NCI-H1048 (cell line): ENCODE results near the gene CNOT9.

Experiments used
- DNase-seq: peaks from one replicate; lab custom pipeline; 2025; lab: John Stamatoyannopoulos, UW

Gene CNOT9

DNA sequence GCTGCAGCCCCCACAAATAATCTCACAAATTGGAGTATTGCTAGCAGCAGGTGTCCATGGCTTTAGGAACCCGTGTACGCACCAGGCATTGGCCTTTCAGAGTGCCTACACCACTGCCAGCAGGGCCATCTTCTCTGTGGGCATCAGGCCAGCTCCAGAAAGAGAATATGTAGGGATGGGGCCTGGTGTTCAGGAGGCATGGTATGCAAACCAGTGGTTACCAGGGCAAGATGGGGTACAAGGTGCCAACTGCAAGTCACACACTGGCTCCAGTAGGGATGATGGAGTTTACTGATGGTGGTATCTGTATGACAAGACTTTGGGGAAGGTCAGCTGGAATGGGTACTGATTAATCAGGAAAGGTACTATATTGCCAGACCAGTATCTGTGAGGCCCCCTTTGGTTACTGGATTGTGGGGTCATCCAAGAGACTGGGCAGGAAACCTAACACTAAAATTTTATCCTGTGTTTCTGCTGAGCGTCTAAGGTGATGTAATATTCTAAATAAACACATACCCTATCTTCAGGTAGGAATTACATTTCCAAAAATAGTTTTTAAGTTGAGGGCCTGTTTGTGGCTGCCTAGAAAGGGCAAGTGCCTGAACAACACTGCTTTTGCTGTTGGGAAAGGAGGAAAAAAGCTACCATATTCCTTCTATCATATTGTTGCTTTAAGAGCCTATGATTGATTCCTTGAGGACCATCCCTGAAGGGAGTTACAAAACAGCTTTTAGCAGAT is 9.0 kb downstream of the CNOT9 start:
- DNase-seq, result no peak

- DNase-seq, result no peak
Observed at GRCh38 chr2:218578272-218578877, 9.7 kb downstream of the CNOT9 start.

GRCh38 chr2:218582076-218582475 is 13.4 kb downstream of the CNOT9 start:
- DNase-seq, result no peak

- DNase-seq, result no peak
Observed at GRCh38 chr2:218583983-218584850, 15.6 kb downstream of the CNOT9 start.

GRCh38 chr2:218585541-218585940 is 16.9 kb downstream of the CNOT9 start:
- DNase-seq, result no peak

- DNase-seq, result no peak
Observed at GRCh38 chr2:218605432-218605831, 36.8 kb downstream of the CNOT9 start.

GRCh38 chr2:218607436-218608115 is 38.9 kb downstream of the CNOT9 start, which contains the start of gene PLCD4:
Gene PLCD4, plus strand, starts transcription at chr2:218607899. Its CDS starts 7,841 bp downstream, at chr2:218615740.
- no peak for DNase-seq

GRCh38 chr2:218615868-218616315 is 47.3 kb downstream of the CNOT9 start:
- no peak for DNase-seq

- no peak for DNase-seq
Observed at GRCh38 chr2:218618102-218618860, 49.6 kb downstream of the CNOT9 start.

DNA sequence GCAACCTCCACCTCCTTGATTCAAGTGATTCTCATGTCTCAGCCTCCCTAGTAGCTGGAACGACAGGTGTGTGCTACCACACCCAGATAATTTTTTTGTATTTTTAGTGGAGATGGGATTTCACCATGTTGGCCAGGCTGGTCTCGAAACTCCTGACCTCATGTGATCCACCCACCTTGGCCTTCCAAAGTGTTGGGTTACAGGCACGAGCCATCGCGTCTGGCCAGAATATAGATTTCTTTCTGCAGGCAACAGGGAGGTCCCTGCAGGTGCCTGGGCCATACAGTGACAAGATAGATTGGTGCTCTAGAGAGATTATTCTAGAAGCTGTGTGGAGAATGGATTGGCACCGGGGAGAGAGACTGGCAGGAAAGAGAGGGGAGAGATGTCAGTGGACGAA is 52.4 kb downstream of the CNOT9 start:
- DNase-seq, result no peak

GRCh38 chr2:218622606-218623365 is 54.1 kb downstream of the CNOT9 start:
- no peak for DNase-seq

GRCh38 chr2:218623366-218623705 is 54.7 kb downstream of the CNOT9 start:
- DNase-seq, result no peak

DNA sequence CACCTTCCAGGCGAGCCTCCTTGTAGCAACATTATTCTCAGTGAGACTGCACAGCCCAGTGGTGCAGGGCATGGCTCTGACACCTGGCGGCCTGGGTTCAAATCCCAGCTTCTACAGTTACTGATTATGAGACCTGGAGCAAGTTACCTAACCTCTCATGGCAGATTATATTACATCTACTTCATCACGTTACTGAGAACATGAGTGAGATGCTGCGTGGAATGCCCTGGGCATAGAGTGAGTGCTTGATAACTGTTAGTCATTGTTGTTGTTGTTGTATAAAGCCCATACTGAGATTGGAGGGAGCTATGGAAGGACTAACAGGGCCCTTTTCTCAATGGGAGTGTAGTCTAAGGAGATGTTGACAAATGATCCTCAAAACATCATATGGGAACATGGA is 57.7 kb downstream of the CNOT9 start:
- no peak for DNase-seq

GRCh38 chr2:218627939-218628338 is 59.3 kb downstream of the CNOT9 start:
- no peak for DNase-seq

DNA sequence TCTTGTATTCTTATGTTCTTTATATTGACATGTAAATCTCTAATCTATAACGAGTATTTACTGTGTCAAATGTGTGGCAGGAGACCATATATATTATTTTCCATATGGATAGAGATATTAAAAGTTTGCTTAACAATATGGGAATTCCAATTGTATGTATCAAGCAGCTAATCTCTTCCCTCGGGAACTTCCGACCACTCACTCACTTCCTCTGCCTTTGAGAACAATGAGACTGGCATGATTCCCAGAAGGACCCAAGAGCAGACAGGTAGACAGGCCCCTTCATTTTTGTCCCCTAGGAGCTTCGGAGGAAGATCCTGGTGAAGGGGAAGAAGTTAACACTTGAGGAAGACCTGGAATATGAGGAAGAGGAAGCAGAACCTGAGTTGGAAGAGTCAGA is 63.2 kb downstream of the CNOT9 start:
- DNase-seq, result no peak

GRCh38 chr2:218635719-218636118 is 67.1 kb downstream of the CNOT9 start:
- no peak for DNase-seq

GRCh38 chr2:218638372-218638771 is 69.7 kb downstream of the CNOT9 start:
- DNase-seq, result no peak

DNA sequence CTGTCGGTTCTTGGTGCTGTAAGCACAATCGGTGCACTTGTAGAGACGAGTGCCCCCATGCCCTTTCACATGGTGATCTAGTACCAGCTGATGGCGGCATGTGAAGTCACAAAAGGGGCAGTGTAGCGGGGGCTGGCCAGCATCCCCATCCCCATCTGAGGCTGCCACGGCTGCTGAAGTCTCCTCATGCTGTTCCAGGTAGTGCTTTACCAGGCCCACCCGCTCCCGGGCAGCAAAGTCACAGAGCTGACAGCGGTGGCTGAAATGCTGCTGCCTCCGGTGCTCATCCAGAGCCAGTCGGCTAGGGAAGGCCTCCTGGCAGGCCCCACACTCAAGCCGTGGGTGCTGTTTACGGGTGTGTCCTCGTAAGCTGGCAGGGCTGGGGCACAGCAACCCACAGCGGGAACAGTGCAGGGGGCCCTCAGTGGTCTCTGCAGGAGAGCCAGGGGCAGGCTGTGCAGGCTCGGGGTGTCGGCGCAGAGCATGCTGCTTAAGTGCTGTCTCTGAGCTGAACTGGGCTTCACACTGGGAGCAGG is 73.5 kb downstream of the CNOT9 start:
- DNase-seq, result no peak

DNA sequence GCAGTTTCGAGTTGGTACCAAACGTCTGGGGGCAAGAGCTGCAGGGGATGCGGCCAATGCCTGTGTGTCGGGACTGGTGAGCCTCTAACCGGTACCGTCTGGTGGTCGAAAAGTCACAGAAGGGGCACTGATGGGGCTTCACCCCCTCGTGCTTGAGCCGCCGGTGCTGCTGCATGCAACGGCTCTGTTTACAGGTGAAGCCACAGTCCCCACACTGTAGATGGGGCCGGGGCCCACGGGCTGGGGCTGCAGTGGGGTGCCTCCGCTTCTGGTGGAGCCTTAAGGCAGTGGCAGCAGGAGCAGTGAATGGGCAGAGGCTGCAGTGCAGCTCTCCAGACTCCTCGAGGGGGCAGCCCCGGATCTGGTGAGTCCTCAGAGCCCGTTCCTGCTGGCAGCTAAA is 74.1 kb downstream of the CNOT9 start:
- DNase-seq, result no peak

- DNase-seq, result no peak
Observed at GRCh38 chr2:218643751-218644310, 75.2 kb downstream of the CNOT9 start.
